H1 (cell line): ENCODE data around the gene GNG7.

ENCODE experiments used
- CHD1 ChIP-seq: IDR thresholded peaks from 2 replicates; pipeline ENCODE4 v1.6.1; 2012; ENCODE audit warnings: low read depth, low read length, improper control_type of control experiment
- FOSL1 ChIP-seq: IDR thresholded peaks from 2 replicates; pipeline ENCODE4 v1.6.1; 2011; ENCODE audit warnings: mild to moderate bottlenecking, low read depth, low read length, moderate library complexity; ENCODE audit not compliant: insufficient read depth
- HDAC2 ChIP-seq, 2 experiments: fragments of 300-600 bp in 1 of 2; sonication (generic) in 1 of 2; IDR thresholded peaks; 2 replicates each; pipeline ENCODE4 v1.6.1; 2011 to 2012; ENCODE audit warnings: low read depth in 2 of 2, low read length in 2 of 2, mild to moderate bottlenecking in 2 of 2, moderate library complexity in 2 of 2, borderline replicate concordance in 1 of 2, inconsistent platforms in 1 of 2
- POLR2AphosphoS5 ChIP-seq: IDR thresholded peaks from 2 replicates; pipeline ENCODE4 v1.6.1; 2011; ENCODE audit warnings: low read depth, low read length
- TAF1 ChIP-seq: IDR thresholded peaks from 2 replicates; pipeline ENCODE4 v1.6.1; 2011; ENCODE audit warnings: mild to moderate bottlenecking, low read depth, low read length
- TBP ChIP-seq: IDR thresholded peaks from 2 replicates; pipeline ENCODE4 v1.6.1; 2011; ENCODE audit warnings: low read depth, low read length, improper control_type of control experiment
- TF ChIP-seq, protein P1 (sequence below): IDR thresholded peaks from 2 replicates; pipeline ENCODE4 v1.6.1; 2011; ENCODE audit warnings: low read depth, mild to moderate bottlenecking, low read length; ENCODE audit not compliant: insufficient read depth
- TF ChIP-seq, protein P2 (sequence below): IDR thresholded peaks from 2 replicates; pipeline ENCODE4 v1.6.1; 2011; ENCODE audit warnings: low read length, improper control_type of control experiment
- TF ChIP-seq, protein P3 (sequence below), 3 experiments: IDR thresholded peaks; 1 replicate in 2 of 3; 2 replicates in 1 of 3; pipeline versions ENCODE4 v1.5.1 to v1.6.1; 2011; ENCODE audit warnings: low read length in 3 of 3, mild to moderate bottlenecking in 3 of 3, inconsistent platforms in 2 of 3, low read depth in 1 of 3, moderate library complexity in 1 of 3; ENCODE audit not compliant: insufficient read depth in 1 of 3; ENCODE audit errors: control extremely low read depth in 1 of 3

DNA sequence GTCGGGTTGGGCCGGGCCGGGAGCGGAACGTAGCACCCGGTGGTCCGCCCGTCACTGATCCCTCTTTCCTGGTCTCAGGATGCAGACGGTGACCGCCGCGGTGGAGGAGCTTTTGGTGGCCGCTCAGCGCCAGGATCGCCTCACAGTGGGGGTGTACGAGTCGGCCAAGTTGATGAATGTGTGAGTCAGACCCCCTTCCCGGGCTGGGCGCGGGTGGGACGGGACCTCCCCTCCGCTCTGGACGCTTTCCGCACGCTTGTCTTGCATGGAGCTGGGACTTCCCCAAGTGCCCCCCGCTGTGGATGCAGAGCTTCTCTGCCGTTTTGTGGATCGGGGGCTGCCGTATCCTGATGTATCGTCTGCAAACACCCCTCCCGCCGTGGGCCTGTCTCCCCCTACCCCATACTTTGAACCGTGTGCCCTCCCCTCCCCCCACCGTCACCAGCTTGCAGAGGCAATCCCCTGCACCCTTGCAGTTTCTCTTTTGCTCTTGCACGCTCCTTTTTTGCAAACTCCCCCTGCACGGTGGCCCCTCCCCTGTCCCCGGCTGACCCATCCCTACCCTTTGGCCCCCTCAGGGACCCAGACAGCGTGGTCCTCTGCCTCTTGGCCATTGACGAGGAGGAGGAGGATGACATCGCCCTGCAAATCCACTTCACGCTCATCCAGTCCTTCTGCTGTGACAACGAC lies 225.9 kb downstream of the GNG7 start:
- TF ChIP-seq, protein P1, sequence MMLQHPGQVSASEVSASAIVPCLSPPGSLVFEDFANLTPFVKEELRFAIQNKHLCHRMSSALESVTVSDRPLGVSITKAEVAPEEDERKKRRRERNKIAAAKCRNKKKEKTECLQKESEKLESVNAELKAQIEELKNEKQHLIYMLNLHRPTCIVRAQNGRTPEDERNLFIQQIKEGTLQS = no peak
- TF ChIP-seq TBP (no peak), FOSL1 (no peak), HDAC2 (IDR thresholded peaks at IDR 0.05; ENCODE audit: borderline replicate concordance in 1 of 2, low read depth in 2 of 2, low read length in 2 of 2) (no peak), POLR2AphosphoS5 (no peak; the same call in 1 of the 2 replicates), CHD1 (no peak), TAF1 (no peak)
- TF ChIP-seq, protein P2, sequence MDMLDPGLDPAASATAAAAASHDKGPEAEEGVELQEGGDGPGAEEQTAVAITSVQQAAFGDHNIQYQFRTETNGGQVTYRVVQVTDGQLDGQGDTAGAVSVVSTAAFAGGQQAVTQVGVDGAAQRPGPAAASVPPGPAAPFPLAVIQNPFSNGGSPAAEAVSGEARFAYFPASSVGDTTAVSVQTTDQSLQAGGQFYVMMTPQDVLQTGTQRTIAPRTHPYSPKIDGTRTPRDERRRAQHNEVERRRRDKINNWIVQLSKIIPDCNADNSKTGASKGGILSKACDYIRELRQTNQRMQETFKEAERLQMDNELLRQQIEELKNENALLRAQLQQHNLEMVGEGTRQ = no peak
- TF ChIP-seq, protein P3, sequence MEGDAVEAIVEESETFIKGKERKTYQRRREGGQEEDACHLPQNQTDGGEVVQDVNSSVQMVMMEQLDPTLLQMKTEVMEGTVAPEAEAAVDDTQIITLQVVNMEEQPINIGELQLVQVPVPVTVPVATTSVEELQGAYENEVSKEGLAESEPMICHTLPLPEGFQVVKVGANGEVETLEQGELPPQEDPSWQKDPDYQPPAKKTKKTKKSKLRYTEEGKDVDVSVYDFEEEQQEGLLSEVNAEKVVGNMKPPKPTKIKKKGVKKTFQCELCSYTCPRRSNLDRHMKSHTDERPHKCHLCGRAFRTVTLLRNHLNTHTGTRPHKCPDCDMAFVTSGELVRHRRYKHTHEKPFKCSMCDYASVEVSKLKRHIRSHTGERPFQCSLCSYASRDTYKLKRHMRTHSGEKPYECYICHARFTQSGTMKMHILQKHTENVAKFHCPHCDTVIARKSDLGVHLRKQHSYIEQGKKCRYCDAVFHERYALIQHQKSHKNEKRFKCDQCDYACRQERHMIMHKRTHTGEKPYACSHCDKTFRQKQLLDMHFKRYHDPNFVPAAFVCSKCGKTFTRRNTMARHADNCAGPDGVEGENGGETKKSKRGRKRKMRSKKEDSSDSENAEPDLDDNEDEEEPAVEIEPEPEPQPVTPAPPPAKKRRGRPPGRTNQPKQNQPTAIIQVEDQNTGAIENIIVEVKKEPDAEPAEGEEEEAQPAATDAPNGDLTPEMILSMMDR (IDR thresholded peaks at IDR 0.05; ENCODE audit: control extremely low read depth in 1 of 3, insufficient read depth in 1 of 3, low read depth in 1 of 3, low read length in 3 of 3) = no peak
